ENCODE measurements around the gene AFAP1. TPM values are rescaled to one million over a fixed set of nuclear protein-coding genes. Genes with fewer than 3 reads are reported as not detected.

Gene AFAP1
- total and polyA plus RNA-seq, 12 donors = 2.9 to 8.9 (median 5.8) TPM

- Histone ChIP-seq H3K27ac (no peak overlapping the region), H3K4me1 (peaks cover under 1 to 22% (median 8%) of the 10 kb centered on the region in 9 donors), H3K36me3 (peaks cover 0 to 68% (median 0%) of the 10 kb centered on the region in 9 donors), H3K27me3 (no peaks in the 10 kb centered on the region), H3K9me3 (no peaks in the 10 kb centered on the region), H3K4me3 (no peak overlapping the region)
- DNase-seq (no peak), ATAC-seq (no peak)
- WGBS, 2 donors = 80 to 88% methylated on average over 15 of the region's 15 CpGs
- no peak for TF ChIP-seq CTCF (IDR thresholded peaks at IDR 0.05)
- intact Hi-C loops (cut with DNase I) = loop anchor here in 6 of 10 donors (2.0 to 5.0 kb wide), 4 partner anchors 35 to 225 kb away; no protein-coding TSS in a partner anchor
Measured at GRCh38 chr4:7762376-7763030, 177.2 kb downstream of the AFAP1 start.

GRCh38 chr4:7761720-7762119 is 177.9 kb downstream of the AFAP1 start:
- peak; percentile 74 to 91 (median 82) for TF ChIP-seq CTCF (IDR thresholded peaks at IDR 0.05)
- Histone ChIP-seq H3K36me3 (peaks cover 0 to 60% (median 0%) of the 10 kb centered on the region in 9 donors), H3K4me1 (peaks cover 2 to 28% (median 11%) of the 10 kb centered on the region in 9 donors), H3K27ac (peak overlapping the region in 2 of 10 donors; percentile 1 to 17), H3K4me3 (no peak overlapping the region), H3K9me3 (no peaks in the 10 kb centered on the region), H3K27me3 (no peaks in the 10 kb centered on the region)
- intact Hi-C loops (cut with DNase I) = loop anchor here in 9 of 10 donors (1.0 to 5.0 kb wide), 6 partner anchors 36 to 227 kb away; no protein-coding TSS in a partner anchor
- DNase-seq = peak; percentile 76 to 82
- WGBS, 2 donors = 18 to 20% methylated on average over 12 of the region's 12 CpGs
- peak; percentile 67 to 87 (median 80) for ATAC-seq

- peaks cover 0 to 56% (median 0%) of the 10 kb centered on the region in 9 donors for H3K36me3 ChIP-seq
Measured at GRCh38 chr4:7761312-7761711, 178.3 kb downstream of the AFAP1 start.

GRCh38 chr4:7760706-7761105 is 179.0 kb downstream of the AFAP1 start:
- intact Hi-C loops (cut with DNase I) = loop anchor here in 8 of 10 donors (1.0 to 5.0 kb wide), 6 partner anchors 37 to 228 kb away; no protein-coding TSS in a partner anchor
- H3K27ac ChIP-seq = no peak overlapping the region
- no peak for TF ChIP-seq CTCF (IDR thresholded peaks at IDR 0.05)

More at GRCh38 chr4:7761312-7761711, 178.3 kb downstream of the AFAP1 start:
- ATAC-seq = no peak
- TF ChIP-seq CTCF (IDR thresholded peaks at IDR 0.05) = no peak
- Histone ChIP-seq H3K27me3 (no peaks in the 10 kb centered on the region), H3K27ac (no peak overlapping the region), H3K9me3 (no peaks in the 10 kb centered on the region), H3K4me1 (peaks cover 2 to 28% (median 11%) of the 10 kb centered on the region in 9 donors), H3K4me3 (no peak overlapping the region)
- intact Hi-C loops (cut with DNase I) = loop anchor here in 8 of 10 donors (1.0 to 5.0 kb wide), 6 partner anchors 36 to 227 kb away; no protein-coding TSS in a partner anchor
- DNase-seq = no peak
- 85 to 89% methylated on average over 11 of the region's 11 CpGs for WGBS, 2 donors

More at GRCh38 chr4:7760706-7761105, 179.0 kb downstream of the AFAP1 start:
- WGBS, 2 donors = 94 to 95% methylated on average over 16 of the region's 16 CpGs
- no peak overlapping the region for H3K4me3 ChIP-seq
- peaks cover 0 to 50% (median 0%) of the 10 kb centered on the region in 9 donors for H3K36me3 ChIP-seq
- no peak for DNase-seq
- H3K4me1 ChIP-seq = peaks cover 2 to 28% (median 11%) of the 10 kb centered on the region in 9 donors
- H3K9me3 ChIP-seq = no peaks in the 10 kb centered on the region
- H3K27me3 ChIP-seq = no peaks in the 10 kb centered on the region
- ATAC-seq = no peak
